Measurements from ENCODE around the gene PTGR3.

PTGR3 gene

GRCh38 chr18:75159646-75160356 lies 49.1 kb downstream of the PTGR3 start:
- TF ChIP-seq TCF12 (IDR thresholded peaks at IDR 0.05; ENCODE audit: low read depth) (no peak), EGR1 (IDR thresholded peaks at IDR 0.05) (no peak), TAF1 (IDR thresholded peaks at IDR 0.05; ENCODE audit: low read depth) (no peak), TEAD4 (IDR thresholded peaks at IDR 0.05) (no peak), ZBTB7A (IDR thresholded peaks at IDR 0.05; ENCODE audit: low read depth) (no peak), YY1 (IDR thresholded peaks at IDR 0.05; ENCODE audit: low read depth) (no peak), FOXM1 (IDR thresholded peaks at IDR 0.05; ENCODE audit: borderline replicate concordance, low read depth) (no peak), REST (IDR thresholded peaks at IDR 0.05; ENCODE audit: low read depth) (no peak), MAX (IDR thresholded peaks at IDR 0.05) (no peak), CREB1 (IDR thresholded peaks at IDR 0.05; ENCODE audit: low read depth) (no peak), RAD21 (IDR thresholded peaks at IDR 0.05; ENCODE audit: low read depth) (no peak), CEBPB (IDR thresholded peaks at IDR 0.05) (no peak), EP300 (IDR thresholded peaks at IDR 0.05; ENCODE audit: borderline replicate concordance) (no peak), NFIC (IDR thresholded peaks at IDR 0.05) (no peak), USF1 (IDR thresholded peaks at IDR 0.05) (no peak)

- TF ChIP-seq USF1 (IDR thresholded peaks at IDR 0.05) = no peak
- TF ChIP-seq CREB1 (IDR thresholded peaks at IDR 0.05; ENCODE audit: low read depth) = no peak
- TF ChIP-seq NFIC (IDR thresholded peaks at IDR 0.05) = no peak
- no peak for TF ChIP-seq FOXM1 (IDR thresholded peaks at IDR 0.05; ENCODE audit: borderline replicate concordance, low read depth)
- TF ChIP-seq YY1 (IDR thresholded peaks at IDR 0.05; ENCODE audit: low read depth) = no peak
- TF ChIP-seq ZBTB7A (IDR thresholded peaks at IDR 0.05; ENCODE audit: low read depth) = no peak
- TF ChIP-seq CEBPB (IDR thresholded peaks at IDR 0.05) = no peak
- TF ChIP-seq REST (IDR thresholded peaks at IDR 0.05; ENCODE audit: low read depth) = no peak
- no peak for TF ChIP-seq EGR1 (IDR thresholded peaks at IDR 0.05)
- TF ChIP-seq TAF1 (IDR thresholded peaks at IDR 0.05; ENCODE audit: low read depth) = no peak
- no peak for TF ChIP-seq TEAD4 (IDR thresholded peaks at IDR 0.05)
- no peak for TF ChIP-seq EP300 (IDR thresholded peaks at IDR 0.05; ENCODE audit: borderline replicate concordance)
- no peak for TF ChIP-seq TCF12 (IDR thresholded peaks at IDR 0.05; ENCODE audit: low read depth)
- no peak for TF ChIP-seq MAX (IDR thresholded peaks at IDR 0.05)
- TF ChIP-seq RAD21 (IDR thresholded peaks at IDR 0.05; ENCODE audit: low read depth) = no peak
Observed at GRCh38 chr18:75159238-75159518, 49.8 kb downstream of the PTGR3 start.
